Activated naive CD8-positive, alpha-beta T cell treated with anti-CD3 and anti-CD28 coated beads, Interleukin-2, amount 50 U/mL, for 24 hours (primary cell): ENCODE measurements around the gene TLN1.
A peak's percentile ranks its signal among the peaks of the same experiment; 100 is the strongest.

Experiments used
- ATAC-seq: fragments of 150-1000 bp; cut with Tn5 transposase; one replicate; pipeline ENCODE4 v1.10.0; 2021
- DNase-seq: peaks from one replicate; pipeline ENCODE4 v3.0.0; 2021
- H3K27ac Mint-ChIP-seq: one replicate; pipeline ENCODE4 v1.8.0; 2021; ENCODE audit warnings: mild to moderate bottlenecking, mixed read lengths
- H3K27me3 Mint-ChIP-seq: one replicate; pipeline ENCODE4 v1.8.0; 2021; ENCODE audit warnings: mixed read lengths
- H3K36me3 Mint-ChIP-seq: one replicate; pipeline ENCODE4 v1.8.0; 2021; ENCODE audit warnings: low read depth, mixed read lengths
- H3K4me1 Mint-ChIP-seq: one replicate; pipeline ENCODE4 v1.8.0; 2021; ENCODE audit warnings: mixed read lengths
- H3K4me3 Mint-ChIP-seq: one replicate; pipeline ENCODE4 v1.8.0; 2021; ENCODE audit warnings: mild to moderate bottlenecking, moderate library complexity, mixed read lengths
- H3K9me3 Mint-ChIP-seq: one replicate; pipeline ENCODE4 v1.8.0; 2021; ENCODE audit warnings: mixed read lengths

TLN1 gene, protein sequence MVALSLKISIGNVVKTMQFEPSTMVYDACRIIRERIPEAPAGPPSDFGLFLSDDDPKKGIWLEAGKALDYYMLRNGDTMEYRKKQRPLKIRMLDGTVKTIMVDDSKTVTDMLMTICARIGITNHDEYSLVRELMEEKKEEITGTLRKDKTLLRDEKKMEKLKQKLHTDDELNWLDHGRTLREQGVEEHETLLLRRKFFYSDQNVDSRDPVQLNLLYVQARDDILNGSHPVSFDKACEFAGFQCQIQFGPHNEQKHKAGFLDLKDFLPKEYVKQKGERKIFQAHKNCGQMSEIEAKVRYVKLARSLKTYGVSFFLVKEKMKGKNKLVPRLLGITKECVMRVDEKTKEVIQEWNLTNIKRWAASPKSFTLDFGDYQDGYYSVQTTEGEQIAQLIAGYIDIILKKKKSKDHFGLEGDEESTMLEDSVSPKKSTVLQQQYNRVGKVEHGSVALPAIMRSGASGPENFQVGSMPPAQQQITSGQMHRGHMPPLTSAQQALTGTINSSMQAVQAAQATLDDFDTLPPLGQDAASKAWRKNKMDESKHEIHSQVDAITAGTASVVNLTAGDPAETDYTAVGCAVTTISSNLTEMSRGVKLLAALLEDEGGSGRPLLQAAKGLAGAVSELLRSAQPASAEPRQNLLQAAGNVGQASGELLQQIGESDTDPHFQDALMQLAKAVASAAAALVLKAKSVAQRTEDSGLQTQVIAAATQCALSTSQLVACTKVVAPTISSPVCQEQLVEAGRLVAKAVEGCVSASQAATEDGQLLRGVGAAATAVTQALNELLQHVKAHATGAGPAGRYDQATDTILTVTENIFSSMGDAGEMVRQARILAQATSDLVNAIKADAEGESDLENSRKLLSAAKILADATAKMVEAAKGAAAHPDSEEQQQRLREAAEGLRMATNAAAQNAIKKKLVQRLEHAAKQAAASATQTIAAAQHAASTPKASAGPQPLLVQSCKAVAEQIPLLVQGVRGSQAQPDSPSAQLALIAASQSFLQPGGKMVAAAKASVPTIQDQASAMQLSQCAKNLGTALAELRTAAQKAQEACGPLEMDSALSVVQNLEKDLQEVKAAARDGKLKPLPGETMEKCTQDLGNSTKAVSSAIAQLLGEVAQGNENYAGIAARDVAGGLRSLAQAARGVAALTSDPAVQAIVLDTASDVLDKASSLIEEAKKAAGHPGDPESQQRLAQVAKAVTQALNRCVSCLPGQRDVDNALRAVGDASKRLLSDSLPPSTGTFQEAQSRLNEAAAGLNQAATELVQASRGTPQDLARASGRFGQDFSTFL (N-terminal part only)

DNA sequence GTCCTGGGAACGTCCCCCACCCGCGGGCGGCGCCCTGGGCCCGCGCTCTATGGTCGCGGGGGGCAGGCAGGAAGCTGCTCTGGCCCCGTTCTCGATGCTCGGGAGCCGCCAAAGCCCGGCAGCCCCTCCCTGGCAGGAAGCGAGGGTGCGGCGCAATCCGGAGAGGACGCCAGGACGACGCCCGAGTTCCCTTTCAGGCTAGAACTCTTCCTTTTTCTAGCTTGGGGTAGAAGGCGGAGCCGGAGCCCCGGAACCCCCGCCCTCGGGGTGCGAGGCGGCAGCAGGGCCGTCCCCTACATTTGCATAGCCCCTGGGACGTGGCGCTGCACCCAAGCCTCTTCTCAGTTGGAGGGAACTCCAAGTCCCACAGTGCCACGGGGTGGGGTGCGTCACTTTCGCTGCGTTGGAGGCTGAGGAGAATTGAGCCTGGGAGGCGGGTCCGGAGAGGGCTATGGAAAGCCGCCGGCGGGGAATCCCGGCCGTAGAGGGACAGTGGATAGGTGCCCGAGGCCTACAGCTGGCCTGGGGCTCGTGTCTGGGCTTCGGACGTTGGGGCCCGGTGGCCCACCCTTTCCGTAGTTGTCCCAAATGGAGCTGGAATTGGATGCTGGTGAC lies at the start of gene TLN1, which contains the start of gene CREB3:
TSS of gene TLN1 (minus strand) at position 11 of the 615 bp plus-strand sequence. CDS start 6,501 bp downstream, outside the sequence.
TSS of gene CREB3 (plus strand) at position 482 of the 615 bp plus-strand sequence. CDS start at position 589, 107 bp downstream.
- Mint-ChIP-seq H3K36me3 (peaks cover 18% of the 10 kb centered on the region), H3K9me3 (no peaks in the 10 kb centered on the region), H3K4me3 (no peak within 1 kb of the TSS), H3K4me1 (peaks cover 17% of the 10 kb centered on the region), H3K27ac (peak within 1 kb of the TSS; percentile 90), H3K27me3 (no peaks in the 10 kb centered on the region)
- DNase-seq: peak; percentile 96
- ATAC-seq: peak; percentile 93

DNA sequence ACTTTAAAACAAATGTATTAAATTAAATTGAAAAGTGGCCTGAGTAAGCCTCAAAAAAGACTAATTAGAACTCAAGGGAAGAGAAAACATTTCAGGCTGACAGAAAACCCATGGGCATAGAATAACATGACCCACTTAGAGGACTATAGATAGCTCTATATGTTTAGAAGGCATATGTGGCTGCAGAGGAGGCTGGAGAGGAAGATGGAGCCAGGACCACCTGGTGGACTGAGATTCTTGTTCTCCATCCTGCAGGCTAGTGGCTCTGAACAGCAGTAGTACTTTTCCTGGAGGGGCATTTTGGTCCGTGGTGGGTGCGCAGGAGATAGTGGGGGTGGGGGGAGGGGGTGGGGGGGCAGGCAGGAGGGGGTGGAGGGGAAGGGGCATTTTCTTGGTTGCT lies 49.1 kb upstream of the TLN1 start:
- no peak overlapping the region for H3K4me3 Mint-ChIP-seq
- H3K27me3 Mint-ChIP-seq: no peaks in the 10 kb centered on the region
- peaks cover 31% of the 10 kb centered on the region for H3K36me3 Mint-ChIP-seq
- H3K4me1 Mint-ChIP-seq: no peaks in the 10 kb centered on the region
- peaks cover 4% of the 10 kb centered on the region for H3K9me3 Mint-ChIP-seq
- DNase-seq: no peak
- H3K27ac Mint-ChIP-seq: no peak overlapping the region
- no peak for ATAC-seq

- Mint-ChIP-seq H3K4me3 (no peak overlapping the region), H3K27ac (no peak overlapping the region), H3K9me3 (peaks cover 3% of the 10 kb centered on the region), H3K4me1 (peaks cover 4% of the 10 kb centered on the region), H3K27me3 (no peaks in the 10 kb centered on the region), H3K36me3 (peaks cover 18% of the 10 kb centered on the region)
- ATAC-seq (no peak), DNase-seq (no peak)
Measured at GRCh38 chr9:35778496-35778895, 46.5 kb upstream of the TLN1 start.

DNA sequence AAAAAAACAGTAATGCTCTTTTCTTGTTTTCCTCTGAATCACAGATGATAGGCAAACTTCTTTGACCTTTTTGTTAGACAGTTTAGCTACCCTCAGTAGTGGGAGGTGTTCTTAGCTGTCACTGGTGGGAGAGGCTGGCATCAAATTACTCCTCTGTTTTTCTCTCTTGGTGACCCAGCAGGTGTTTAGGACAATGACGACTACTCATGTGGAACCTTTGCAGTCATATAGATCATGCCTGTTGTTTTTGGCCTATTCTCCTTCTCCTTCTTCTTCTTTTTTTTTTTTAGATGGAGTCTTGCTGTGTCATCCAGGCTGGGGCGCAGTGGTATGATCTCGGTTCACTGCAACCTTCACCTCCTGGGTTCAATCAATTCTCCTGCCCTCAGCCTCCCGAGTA lies 44.0 kb upstream of the TLN1 start:
- Mint-ChIP-seq H3K9me3 (no peaks in the 10 kb centered on the region), H3K27me3 (no peaks in the 10 kb centered on the region), H3K4me3 (no peak overlapping the region), H3K36me3 (peaks cover 14% of the 10 kb centered on the region), H3K4me1 (peaks cover 4% of the 10 kb centered on the region), H3K27ac (no peak overlapping the region)
- DNase-seq (no peak), ATAC-seq (no peak)

- Mint-ChIP-seq H3K4me3 (no peak overlapping the region), H3K4me1 (peaks cover 4% of the 10 kb centered on the region), H3K27ac (no peak overlapping the region), H3K36me3 (peaks cover 6% of the 10 kb centered on the region), H3K27me3 (no peaks in the 10 kb centered on the region), H3K9me3 (no peaks in the 10 kb centered on the region)
- no peak for DNase-seq
- ATAC-seq: no peak
Measured at GRCh38 chr9:35774907-35775635, 43.1 kb upstream of the TLN1 start.

DNA sequence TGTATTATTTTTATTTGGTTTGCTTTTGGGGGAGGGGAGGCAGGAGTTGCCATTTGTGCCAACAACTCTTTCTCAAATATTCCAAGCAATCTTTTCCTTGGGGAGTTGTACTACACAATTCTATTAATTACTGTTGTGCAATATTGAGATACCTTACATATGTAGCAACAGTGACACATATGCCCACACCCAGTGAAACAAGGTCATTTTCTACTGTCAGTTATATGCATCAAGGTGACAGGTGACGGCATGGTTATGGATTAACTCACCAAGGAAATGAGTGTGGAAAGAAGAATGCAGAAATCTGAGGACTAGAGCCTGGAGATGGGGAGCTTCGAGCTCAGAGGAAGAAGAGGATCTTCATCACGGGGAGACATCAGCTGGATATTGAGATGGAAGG lies 39.9 kb upstream of the TLN1 start:
- Mint-ChIP-seq H3K27me3 (no peaks in the 10 kb centered on the region), H3K36me3 (no peaks in the 10 kb centered on the region), H3K4me3 (no peak overlapping the region), H3K27ac (no peak overlapping the region), H3K4me1 (peaks cover 4% of the 10 kb centered on the region), H3K9me3 (no peaks in the 10 kb centered on the region)
- no peak for ATAC-seq
- DNase-seq: no peak

DNA sequence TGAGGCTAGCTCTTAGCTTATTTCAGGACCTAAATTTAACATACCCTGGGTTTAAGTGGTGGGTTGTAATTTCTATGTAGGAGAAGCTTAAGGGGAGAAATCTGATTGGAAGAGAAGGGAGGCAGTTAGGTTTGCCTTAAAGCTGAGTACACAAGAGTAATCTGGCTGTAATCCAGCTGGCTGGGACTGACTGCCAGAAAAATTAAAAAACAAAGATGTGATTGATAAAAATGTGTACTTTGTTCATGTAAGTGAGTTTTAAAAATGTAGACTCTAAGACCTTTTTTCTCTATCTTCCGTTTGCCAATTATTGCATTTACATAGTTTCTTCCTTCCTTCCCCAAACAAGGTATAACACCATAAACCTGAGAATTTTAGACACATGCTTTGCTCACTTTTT lies 39.5 kb upstream of the TLN1 start:
- ATAC-seq (no peak), DNase-seq (no peak)
- Mint-ChIP-seq H3K27ac (no peak overlapping the region), H3K4me3 (no peak overlapping the region), H3K36me3 (no peaks in the 10 kb centered on the region), H3K4me1 (peaks cover 4% of the 10 kb centered on the region), H3K27me3 (no peaks in the 10 kb centered on the region), H3K9me3 (no peaks in the 10 kb centered on the region)

DNA sequence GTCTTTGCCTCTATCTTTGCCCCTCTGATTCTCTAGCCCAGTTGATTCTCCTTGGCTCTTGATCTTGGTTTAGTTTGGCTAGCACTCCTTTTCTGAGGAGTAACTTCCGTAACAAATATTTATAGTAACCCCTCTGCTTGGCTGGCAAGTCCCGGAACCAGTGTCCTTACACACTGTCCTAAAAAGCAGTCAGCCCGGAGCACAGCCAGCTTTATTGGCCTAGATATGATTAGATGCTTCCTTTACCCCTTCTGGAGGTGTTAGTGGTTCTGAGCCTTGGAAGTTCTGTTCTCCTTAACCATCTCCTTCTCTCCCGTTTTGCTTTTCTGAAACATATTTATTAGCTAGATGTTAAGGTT lies 39.1 kb upstream of the TLN1 start:
- no peaks in the 10 kb centered on the region for H3K27me3 Mint-ChIP-seq

GRCh38 chr9:35769763-35770162 lies 37.8 kb upstream of the TLN1 start:
- no peaks in the 10 kb centered on the region for H3K27me3 Mint-ChIP-seq
- no peaks in the 10 kb centered on the region for H3K9me3 Mint-ChIP-seq
- H3K36me3 Mint-ChIP-seq: no peaks in the 10 kb centered on the region
- no peak for DNase-seq
- no peak overlapping the region for H3K27ac Mint-ChIP-seq
- H3K4me1 Mint-ChIP-seq: peaks cover 5% of the 10 kb centered on the region
- no peak overlapping the region for H3K4me3 Mint-ChIP-seq
- ATAC-seq: no peak

More for the DNA sequence above, 39.1 kb upstream of the TLN1 start:
- no peak for ATAC-seq
- no peak overlapping the region for H3K4me3 Mint-ChIP-seq
- peaks cover 8% of the 10 kb centered on the region for H3K4me1 Mint-ChIP-seq
- no peaks in the 10 kb centered on the region for H3K9me3 Mint-ChIP-seq
- no peak overlapping the region for H3K27ac Mint-ChIP-seq
- H3K36me3 Mint-ChIP-seq: no peaks in the 10 kb centered on the region
- no peak for DNase-seq

DNA sequence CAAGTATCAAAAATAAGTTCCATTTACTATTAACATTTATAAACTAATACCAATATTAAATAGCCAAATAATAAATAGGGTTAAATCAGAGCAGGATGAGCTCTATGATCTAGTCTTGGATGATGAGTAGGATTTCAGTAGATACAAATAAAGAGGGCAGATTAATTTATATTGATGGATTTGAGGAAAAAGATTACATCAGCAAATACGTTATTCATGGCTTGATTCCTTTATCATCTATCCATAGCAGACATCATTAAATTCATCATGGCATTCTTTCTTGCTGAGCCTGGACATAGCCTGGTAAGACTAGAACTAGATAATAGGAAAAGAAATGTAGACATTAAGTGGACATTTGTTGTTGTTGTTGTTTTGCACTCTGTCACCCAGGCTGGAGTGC lies 35.5 kb upstream of the TLN1 start:
- no peaks in the 10 kb centered on the region for H3K27me3 Mint-ChIP-seq
- peaks cover 5% of the 10 kb centered on the region for H3K4me1 Mint-ChIP-seq
- no peak for ATAC-seq
- no peak overlapping the region for H3K27ac Mint-ChIP-seq
- no peaks in the 10 kb centered on the region for H3K36me3 Mint-ChIP-seq
- H3K9me3 Mint-ChIP-seq: no peaks in the 10 kb centered on the region
- DNase-seq: no peak
- no peak overlapping the region for H3K4me3 Mint-ChIP-seq

DNA sequence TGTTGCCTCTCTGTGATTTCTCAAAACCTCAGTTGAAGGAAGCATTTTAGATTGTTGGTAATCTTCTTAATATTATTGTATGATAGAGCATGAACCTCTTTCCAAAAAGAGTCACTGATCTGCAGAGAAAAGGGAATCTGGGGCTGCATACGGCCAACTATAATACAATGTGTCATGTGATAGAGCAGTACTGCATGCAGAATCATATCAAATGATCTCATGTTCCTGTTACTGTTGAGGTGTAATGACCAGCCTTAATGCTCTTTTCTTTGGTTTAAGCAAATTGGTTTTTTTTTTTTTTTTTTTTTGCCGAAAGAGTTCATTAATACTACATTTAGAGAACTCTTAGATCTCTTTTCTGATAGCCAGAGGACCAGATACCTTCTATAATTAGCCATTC lies 35.0 kb upstream of the TLN1 start:
- ATAC-seq (no peak), DNase-seq (no peak)
- no peak overlapping the region for H3K27ac Mint-ChIP-seq
- no peaks in the 10 kb centered on the region for H3K27me3 Mint-ChIP-seq
- no peaks in the 10 kb centered on the region for H3K36me3 Mint-ChIP-seq
- peaks cover 5% of the 10 kb centered on the region for H3K4me1 Mint-ChIP-seq
- no peak overlapping the region for H3K4me3 Mint-ChIP-seq
- no peaks in the 10 kb centered on the region for H3K9me3 Mint-ChIP-seq

DNA sequence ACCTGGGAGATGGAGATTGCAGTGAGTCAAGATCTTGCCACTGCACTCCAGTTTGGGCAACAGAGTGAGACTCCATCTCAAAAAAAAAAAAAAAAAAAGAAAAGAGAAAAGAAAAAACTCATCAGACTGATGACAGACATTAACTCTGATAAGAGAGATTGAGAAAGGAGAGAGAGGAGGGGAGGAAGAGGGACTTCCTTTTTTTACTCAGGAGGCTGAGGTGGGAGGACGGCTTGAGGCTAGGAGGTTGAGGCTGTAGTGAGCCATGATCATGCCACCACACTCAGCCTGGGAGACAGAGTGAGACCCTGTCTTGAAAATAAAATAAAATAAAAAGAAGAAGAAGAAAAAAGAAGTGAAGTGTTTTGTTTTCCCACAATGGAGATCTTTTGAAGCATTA lies 31.8 kb upstream of the TLN1 start:
- ATAC-seq: no peak
- Mint-ChIP-seq H3K9me3 (no peaks in the 10 kb centered on the region), H3K4me1 (peaks cover 20% of the 10 kb centered on the region), H3K36me3 (peaks cover 1% of the 10 kb centered on the region), H3K27ac (no peak overlapping the region), H3K27me3 (no peaks in the 10 kb centered on the region), H3K4me3 (no peak overlapping the region)
- DNase-seq: no peak

- Mint-ChIP-seq H3K27ac (no peak overlapping the region), H3K9me3 (no peaks in the 10 kb centered on the region), H3K27me3 (no peaks in the 10 kb centered on the region), H3K4me3 (no peak overlapping the region), H3K36me3 (peaks cover 5% of the 10 kb centered on the region), H3K4me1 (peaks cover 26% of the 10 kb centered on the region)
- ATAC-seq (no peak), DNase-seq (no peak)
Measured at GRCh38 chr9:35763181-35763580, 31.2 kb upstream of the TLN1 start.
